Mesenchymal stem cell (in vitro differentiated cells and primary cell): ENCODE measurements around the gene ME1.
"Not testable (repeated sequence)": the region's sequence is repeated elsewhere in the genome, so short reads cannot be mapped to it uniquely, and the experiment has no call there.

Experiments
- DNase-seq: peaks from one replicate; pipeline ENCODE4 v3.0.0-alpha.2; 2013
- H2AFZ ChIP-seq: one replicate; pipeline ENCODE4 v1.6.1; 2013; ENCODE audit warnings: low read depth, mild to moderate bottlenecking, control low read depth, inconsistent platforms, low read length, moderate library complexity
- H2AK5ac ChIP-seq: 2 replicates; pipeline ENCODE4 v1.6.1; 2013; ENCODE audit warnings: low read length, moderate library complexity, mild to moderate bottlenecking, inconsistent platforms; ENCODE audit not compliant: severe bottlenecking
- H2BK120ac ChIP-seq: one replicate; pipeline ENCODE4 v1.6.1; 2013; ENCODE audit warnings: low read depth, mild to moderate bottlenecking, inconsistent platforms, low read length, moderate library complexity
- H2BK12ac ChIP-seq, 2 experiments: one replicate each; pipeline ENCODE4 v1.6.1; 2013; ENCODE audit warnings: inconsistent platforms in 2 of 2, low read length in 2 of 2, mild to moderate bottlenecking in 2 of 2, moderate library complexity in 2 of 2, control low read depth in 1 of 2
- H2BK15ac ChIP-seq: one replicate; pipeline ENCODE4 v1.6.1; 2013; ENCODE audit warnings: mild to moderate bottlenecking, low read depth, inconsistent platforms; ENCODE audit not compliant: poor library complexity, severe bottlenecking
- H2BK5ac ChIP-seq: 2 replicates; pipeline ENCODE4 v1.6.1; 2013; ENCODE audit warnings: low read depth, mild to moderate bottlenecking, low read length, control low read depth, inconsistent platforms; ENCODE audit not compliant: poor library complexity, severe bottlenecking
- H3K14ac ChIP-seq, 2 experiments: one replicate each; pipeline ENCODE4 v1.6.1; 2013; ENCODE audit warnings: inconsistent platforms in 2 of 2, low read length in 2 of 2, control low read depth in 1 of 2, mild to moderate bottlenecking in 1 of 2, moderate library complexity in 1 of 2
- H3K18ac ChIP-seq, 2 experiments: one replicate each; pipeline ENCODE4 v1.6.1; 2013; ENCODE audit warnings: inconsistent platforms in 2 of 2, low read length in 2 of 2, control low read depth in 1 of 2, low read depth in 1 of 2, mild to moderate bottlenecking in 1 of 2
- H3K23ac ChIP-seq, 2 experiments: one replicate each; pipeline ENCODE4 v1.6.1; 2013; ENCODE audit warnings: inconsistent platforms in 2 of 2, low read length in 2 of 2, mild to moderate bottlenecking in 2 of 2, moderate library complexity in 2 of 2, control low read depth in 1 of 2
- H3K27ac ChIP-seq: 2 replicates; pipeline ENCODE4 v1.5.1; 2013; ENCODE audit warnings: mild to moderate bottlenecking, moderate library complexity, low read length, control low read depth, inconsistent platforms; ENCODE audit not compliant: poor library complexity, severe bottlenecking
- H3K27me3 ChIP-seq, 2 experiments: 2 replicates each; pipeline versions ENCODE4 v1.6.1 to v1.7.0; 2013; ENCODE audit warnings: low read length in 2 of 2, mild to moderate bottlenecking in 2 of 2, moderate library complexity in 2 of 2, control low read depth in 1 of 2, inconsistent platforms in 1 of 2; ENCODE audit not compliant: control insufficient read depth in 1 of 2, insufficient read depth in 1 of 2
- H3K36me3 ChIP-seq, 2 experiments: 2 replicates each; pipeline versions ENCODE4 v1.6.1 to v1.7.0; 2013; ENCODE audit warnings: low read length in 2 of 2, control low read depth in 1 of 2, inconsistent platforms in 1 of 2, low read depth in 1 of 2, mild to moderate bottlenecking in 1 of 2; ENCODE audit not compliant: insufficient read depth in 2 of 2, control insufficient read depth in 1 of 2
- H3K4ac ChIP-seq, 2 experiments: one replicate each; pipeline ENCODE4 v1.6.1; 2013; ENCODE audit warnings: inconsistent platforms in 2 of 2, low read length in 2 of 2, mild to moderate bottlenecking in 2 of 2, moderate library complexity in 2 of 2, control low read depth in 1 of 2, low read depth in 1 of 2
- H3K4me1 ChIP-seq: 2 replicates; pipeline ENCODE4 v1.6.1; 2013; ENCODE audit warnings: low read depth, low read length, control low read depth; ENCODE audit not compliant: control insufficient read depth, insufficient read depth
- H3K4me2 ChIP-seq: 2 replicates; pipeline ENCODE4 v1.6.1; 2013; ENCODE audit warnings: low read length, mild to moderate bottlenecking, inconsistent platforms; ENCODE audit not compliant: poor library complexity, severe bottlenecking
- H3K4me3 ChIP-seq, 2 experiments: 2 replicates each; pipeline versions ENCODE4 v1.5.1 to v1.7.0; 2013; ENCODE audit warnings: low read length in 2 of 2, mild to moderate bottlenecking in 2 of 2, control low read depth in 1 of 2, low read depth in 1 of 2; ENCODE audit not compliant: insufficient read depth in 1 of 2
- H3K79me1 ChIP-seq: replicated peaks from 2 replicates; pipeline ENCODE4 v1.6.1; 2013; ENCODE audit warnings: mild to moderate bottlenecking, control low read depth, low read length, inconsistent platforms; ENCODE audit not compliant: poor library complexity, severe bottlenecking
- H3K9ac ChIP-seq: 2 replicates; pipeline ENCODE4 v1.7.0; 2013; ENCODE audit warnings: mild to moderate bottlenecking, low read length, moderate library complexity
- H3K9me3 ChIP-seq: 2 replicates; pipeline ENCODE4 v1.7.0; 2013; ENCODE audit warnings: mild to moderate bottlenecking, low read length; ENCODE audit not compliant: control insufficient read depth
- H4K8ac ChIP-seq: one replicate; pipeline ENCODE4 v1.6.1; 2013; ENCODE audit warnings: inconsistent platforms, mild to moderate bottlenecking, low read length, moderate library complexity
- H4K91ac ChIP-seq: one replicate; pipeline ENCODE4 v1.6.1; 2013; ENCODE audit warnings: mild to moderate bottlenecking, low read length, inconsistent platforms
- WGBS: methylation state at CpG from one replicate; pipeline ENCODE4 v1.1.7; 2013; ENCODE audit warnings: mixed read lengths; 5-methylcytosine and 5-hydroxymethylcytosine counted together

ME1 gene

DNA sequence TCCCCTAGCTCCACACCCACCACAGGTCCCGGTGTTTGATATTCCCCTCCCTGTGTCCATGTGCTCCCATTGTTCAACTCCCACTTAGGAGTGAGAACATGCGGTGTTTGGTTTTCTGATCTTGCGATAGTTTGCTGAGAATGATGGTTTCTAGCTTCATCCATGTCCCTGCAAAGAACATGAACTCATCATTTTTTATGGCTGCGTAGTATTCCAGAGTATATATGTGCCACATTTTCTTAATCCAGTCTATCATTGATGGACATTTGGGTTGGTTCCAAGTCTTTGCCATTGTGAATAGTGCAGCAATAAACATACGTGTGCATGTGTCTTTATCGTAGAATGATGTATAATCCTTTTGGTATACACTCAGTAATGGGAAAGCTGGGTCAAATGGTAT lies 143.6 kb downstream of the ME1 start:
- not testable (repeated sequence) for H2BK15ac ChIP-seq, H2BK120ac ChIP-seq, H2BK12ac ChIP-seq, H3K27me3 ChIP-seq, H3K14ac ChIP-seq, H3K36me3 ChIP-seq, H2AK5ac ChIP-seq, H3K23ac ChIP-seq, H4K91ac ChIP-seq, H3K9me3 ChIP-seq, H3K27ac ChIP-seq, H3K79me1 ChIP-seq, H2BK5ac ChIP-seq, H2AFZ ChIP-seq, H3K4me3 ChIP-seq, H3K18ac ChIP-seq, H3K4me2 ChIP-seq, H4K8ac ChIP-seq, H3K4me1 ChIP-seq, H3K9ac ChIP-seq, H3K4ac ChIP-seq, DNase-seq
- WGBS: 96% methylated on average over 6 of the region's 6 CpGs

DNA sequence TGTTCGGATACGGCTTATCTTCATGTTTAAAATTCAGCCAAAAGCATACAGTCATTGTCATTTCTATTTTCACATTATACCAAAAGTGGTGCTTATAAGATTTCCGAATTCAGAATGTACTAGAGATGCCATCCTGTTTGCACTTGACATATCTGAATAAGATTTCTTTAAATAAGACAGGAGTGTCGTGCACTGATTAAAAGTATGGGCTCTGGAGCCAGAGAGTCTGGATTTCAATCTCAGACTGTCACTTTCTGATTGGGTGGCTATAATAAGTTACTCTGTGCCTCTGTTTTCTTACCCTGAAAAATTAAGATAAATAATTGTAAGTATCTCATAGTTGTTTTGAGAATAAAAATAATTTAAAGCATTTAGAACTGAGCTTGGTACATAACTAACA lies 144.9 kb downstream of the ME1 start:
- no peak overlapping the region for H2BK120ac ChIP-seq
- no peak overlapping the region for H2AK5ac ChIP-seq
- no peak overlapping the region for H3K27ac ChIP-seq
- no CpG with 5 or more reads among the region's 4 CpGs for WGBS
- no peaks in the 10 kb centered on the region for H3K4me1 ChIP-seq
- no peak overlapping the region for H2BK15ac ChIP-seq
- no peak for DNase-seq
- H3K4me3 ChIP-seq: no peak overlapping the region
- no peak overlapping the region for H3K9ac ChIP-seq
- H3K36me3 ChIP-seq: no peaks in the 10 kb centered on the region
- peaks cover 3% of the 10 kb centered on the region for H3K79me1 ChIP-seq
- H3K23ac ChIP-seq: no peak overlapping the region
- H3K4me2 ChIP-seq: no peak overlapping the region
- no peak overlapping the region for H2BK5ac ChIP-seq
- no peak overlapping the region for H3K18ac ChIP-seq
- no peak overlapping the region for H2AFZ ChIP-seq
- no peaks in the 10 kb centered on the region for H3K27me3 ChIP-seq
- H4K8ac ChIP-seq: no peak overlapping the region
- no peak overlapping the region for H3K14ac ChIP-seq
- H4K91ac ChIP-seq: no peak overlapping the region
- H3K9me3 ChIP-seq: no peaks in the 10 kb centered on the region
- no peak overlapping the region for H3K4ac ChIP-seq
- no peak overlapping the region for H2BK12ac ChIP-seq

DNA sequence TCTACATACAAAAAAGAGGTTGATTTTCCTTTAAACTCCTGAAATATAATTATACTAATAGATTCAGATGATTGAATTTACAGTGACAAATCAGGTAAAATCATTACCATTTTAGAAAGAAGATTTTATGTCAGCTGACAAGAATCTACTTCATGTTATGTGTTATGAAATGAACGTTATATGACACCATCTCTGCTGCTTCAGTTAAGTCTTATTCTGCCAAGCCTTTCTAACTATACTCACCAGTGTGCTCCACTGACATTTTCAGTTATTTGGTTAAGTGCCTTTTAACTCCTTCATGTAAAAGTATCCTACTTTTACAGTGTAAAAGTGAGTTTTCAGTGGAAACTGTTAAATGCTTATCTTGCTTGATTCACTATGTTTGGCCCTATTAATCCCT lies 157.3 kb downstream of the ME1 start:
- no peak overlapping the region for H2BK12ac ChIP-seq
- H2BK5ac ChIP-seq: no peak overlapping the region
- no peak overlapping the region for H3K4me3 ChIP-seq
- H2BK15ac ChIP-seq: no peak overlapping the region
- H3K4me1 ChIP-seq: no peaks in the 10 kb centered on the region
- H3K36me3 ChIP-seq: no peaks in the 10 kb centered on the region
- DNase-seq: no peak
- no peaks in the 10 kb centered on the region for H3K9me3 ChIP-seq
- H3K27me3 ChIP-seq: no peaks in the 10 kb centered on the region
- no peak overlapping the region for H3K14ac ChIP-seq
- no peak overlapping the region for H2AFZ ChIP-seq
- no peak overlapping the region for H2AK5ac ChIP-seq
- H3K18ac ChIP-seq: no peak overlapping the region
- peaks cover 3% of the 10 kb centered on the region for H3K79me1 ChIP-seq
- H3K4me2 ChIP-seq: no peak overlapping the region
- no peak overlapping the region for H3K23ac ChIP-seq
- no peak overlapping the region for H4K8ac ChIP-seq
- no peak overlapping the region for H4K91ac ChIP-seq
- no peak overlapping the region for H2BK120ac ChIP-seq
- no CpG with 5 or more reads among the region's 1 CpG for WGBS
- H3K4ac ChIP-seq: no peak overlapping the region
- no peak overlapping the region for H3K27ac ChIP-seq
- peak overlapping the region; percentile 50 for H3K9ac ChIP-seq

DNA sequence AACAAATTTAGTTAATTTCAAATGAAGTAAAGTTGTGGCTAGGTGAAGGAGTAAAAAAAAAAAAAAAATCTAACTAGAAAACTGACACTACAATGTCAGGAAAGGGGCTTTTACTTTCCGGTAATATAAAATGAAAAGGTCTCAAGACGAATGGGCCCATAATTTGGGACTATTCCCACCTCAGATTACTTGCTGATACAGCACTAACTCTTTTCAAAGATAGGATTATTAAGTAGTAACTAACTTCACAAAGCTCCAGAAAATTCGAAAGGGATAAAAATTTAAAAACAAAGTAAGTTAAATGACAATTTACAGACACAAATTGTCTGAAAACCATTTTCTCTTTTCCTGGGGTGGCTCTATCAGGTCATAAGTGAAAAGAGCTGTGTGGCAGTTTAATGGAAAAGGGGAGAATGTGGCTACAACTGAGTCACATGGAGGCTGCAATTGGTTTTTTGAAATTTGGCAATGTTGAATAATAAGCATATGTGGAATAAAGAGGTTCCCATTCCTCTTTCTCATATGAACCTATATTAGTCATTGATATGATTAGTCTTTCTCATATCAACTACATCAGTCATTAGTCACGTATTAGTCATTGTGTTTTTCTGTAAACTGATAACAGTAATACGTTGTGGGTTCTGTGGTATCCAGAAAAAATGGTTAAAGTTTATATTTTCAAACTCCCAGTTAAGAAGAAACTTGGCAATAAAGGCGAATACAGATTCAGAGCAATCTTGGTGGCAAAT lies 159.7 kb downstream of the ME1 start:
- Histone ChIP-seq H3K23ac (no peak overlapping the region), H3K14ac (no peak overlapping the region), H2BK12ac (no peak overlapping the region), H3K9ac (peak overlapping the region; percentile 20), H2AFZ (no peak overlapping the region), H2BK5ac (no peak overlapping the region), H4K8ac (no peak overlapping the region), H4K91ac (no peak overlapping the region), H3K4me1 (no peaks in the 10 kb centered on the region), H3K79me1 (no peaks in the 10 kb centered on the region), H3K4me2 (no peak overlapping the region), H2AK5ac (no peak overlapping the region), H3K36me3 (no peaks in the 10 kb centered on the region), H3K27me3 (no peaks in the 10 kb centered on the region), H2BK120ac (no peak overlapping the region), H3K4ac (no peak overlapping the region), H3K4me3 (no peak overlapping the region), H3K9me3 (no peaks in the 10 kb centered on the region), H2BK15ac (no peak overlapping the region), H3K27ac (no peak overlapping the region), H3K18ac (no peak overlapping the region)
- WGBS: 20% methylated on average over 2 of the region's 6 CpGs
- peak; percentile 79 for DNase-seq
